ENCODE data around the gene RWDD2A. TPM values are rescaled to one million over a fixed set of nuclear protein-coding genes. Genes with fewer than 3 reads are reported as not detected.
"Not testable (repeated sequence)": the region's sequence is repeated elsewhere in the genome, so short reads cannot be mapped to it uniquely, and the experiment has no call there.

The RWDD2A gene
- total RNA-seq, result 9.4 TPM

- peak; percentile 90 for DNase-seq
These were observed at the start of gene RWDD2A, which contains the start of gene PGM3 for GRCh38 chr6:83192871-83193746. RWDD2A (plus strand) TSS chr6:83193357; CDS start chr6:83194452, 1,095 bp downstream. PGM3 (minus strand) TSS chr6:83193265; CDS start chr6:83191012, 2,253 bp downstream.

- no peak for DNase-seq
These were observed 42.0 kb upstream of the RWDD2A start for GRCh38 chr6:83151114-83151513.

GRCh38 chr6:83152913-83153312 lies 40.2 kb upstream of the RWDD2A start:
- DNase-seq, result no peak

- no peak for DNase-seq
These were observed 39.2 kb upstream of the RWDD2A start for GRCh38 chr6:83153883-83154521.

GRCh38 chr6:83155794-83156193 lies 37.4 kb upstream of the RWDD2A start:
- no peak for DNase-seq

GRCh38 chr6:83160167-83160566 lies 33.0 kb upstream of the RWDD2A start:
- no peak for DNase-seq

GRCh38 chr6:83167726-83168278 lies 25.4 kb upstream of the RWDD2A start:
- DNase-seq, result no peak

GRCh38 chr6:83168556-83168955 lies 24.6 kb upstream of the RWDD2A start:
- DNase-seq, result no peak

GRCh38 chr6:83169106-83169505 lies 24.1 kb upstream of the RWDD2A start:
- DNase-seq, result no peak

- DNase-seq, result no peak
These were observed 23.6 kb upstream of the RWDD2A start for GRCh38 chr6:83169511-83169910.

- no peak for DNase-seq
These were observed 16.9 kb upstream of the RWDD2A start for GRCh38 chr6:83176246-83176645.

GRCh38 chr6:83180426-83180950 lies 12.7 kb upstream of the RWDD2A start:
- no peak for DNase-seq

GRCh38 chr6:83182114-83182513 lies 11.0 kb upstream of the RWDD2A start:
- no peak for DNase-seq

GRCh38 chr6:83183082-83183828 lies 9.9 kb upstream of the RWDD2A start:
- DNase-seq, result no peak

- DNase-seq, result no peak
These were observed 8.1 kb upstream of the RWDD2A start for GRCh38 chr6:83185096-83185495.

GRCh38 chr6:83188501-83188900 lies 4.7 kb upstream of the RWDD2A start:
- no peak for DNase-seq

GRCh38 chr6:83190626-83191025 lies 2.5 kb upstream of the RWDD2A start:
- DNase-seq, result no peak

GRCh38 chr6:83191974-83192373 lies 1.2 kb upstream of the RWDD2A start:
- not testable (repeated sequence) for DNase-seq

GRCh38 chr6:83192456-83192855 lies 701 bp upstream of the RWDD2A start:
- no peak for DNase-seq

- DNase-seq, result peak; percentile 57
These were observed 800 bp downstream of the RWDD2A start for GRCh38 chr6:83193747-83194566.

GRCh38 chr6:83198486-83199172 lies 5.5 kb downstream of the RWDD2A start:
- DNase-seq, result no peak

All from occipital lobe (tissue), 2 donors.